Keratinocyte (primary cell): ENCODE measurements around the gene DDX54. TPM values are rescaled to one million over a fixed set of nuclear protein-coding genes. Genes with fewer than 3 reads are reported as not detected.

ENCODE experiments used
- DNase-seq: peaks from one replicate; pipeline ENCODE4 v3.0.0-alpha.2; 2011; ENCODE audit warnings: low read depth, missing footprints, low spot score
- FAIRE-seq: peaks from 2 replicates; lab custom pipeline; 2011; peaks lifted over from hg19 to GRCh38; lab: Jason Lieb, UNC
- H2AFZ ChIP-seq: 2 replicates; pipeline ENCODE4 v1.6.0; 2012; ENCODE audit warnings: low read length, control low read depth, inconsistent platforms; ENCODE audit not compliant: control insufficient read depth
- H3K27ac ChIP-seq: 2 replicates; pipeline ENCODE4 v1.5.1; 2011; ENCODE audit warnings: low read length; ENCODE audit not compliant: control insufficient read depth, insufficient read depth
- H3K27me3 ChIP-seq: 3 replicates; pipeline ENCODE4 v1.6.0; 2011; ENCODE audit warnings: low read length; ENCODE audit not compliant: control insufficient read depth, insufficient read depth; ENCODE audit errors: extremely low read depth
- H3K36me3 ChIP-seq, 2 experiments: 2 replicates in 1 of 2; 3 replicates in 1 of 2; pipeline ENCODE4 v1.5.1; 2011; ENCODE audit warnings: low read length in 2 of 2, mild to moderate bottlenecking in 1 of 2; ENCODE audit not compliant: control insufficient read depth in 2 of 2, insufficient read depth in 2 of 2; ENCODE audit errors: extremely low read depth in 1 of 2
- H3K4me1 ChIP-seq: 3 replicates; pipeline ENCODE4 v1.5.1; 2011; ENCODE audit warnings: low read length; ENCODE audit not compliant: control insufficient read depth, insufficient read depth; ENCODE audit errors: extremely low read depth
- H3K4me2 ChIP-seq: 3 replicates; pipeline ENCODE4 v1.6.0; 2011; ENCODE audit warnings: low read depth, low read length; ENCODE audit not compliant: control insufficient read depth, insufficient read depth; ENCODE audit errors: extremely low read depth
- H3K4me3 ChIP-seq, 3 experiments: fragments of 200-600 bp in 1 of 3; sonication (generic) in 1 of 3; 2 replicates in 2 of 3; 3 replicates in 1 of 3; pipeline ENCODE4 v1.5.1; 2011 to 2016; ENCODE audit warnings: low read length in 3 of 3, mild to moderate bottlenecking in 3 of 3, control low read depth in 2 of 3, inconsistent platforms in 1 of 3, low read depth in 1 of 3, mixed read lengths in 1 of 3, mixed run types in 1 of 3, moderate library complexity in 1 of 3; ENCODE audit not compliant: control insufficient read depth in 2 of 3, insufficient read depth in 2 of 3; ENCODE audit errors: extremely low read depth in 1 of 3
- H3K79me2 ChIP-seq: 2 replicates; pipeline ENCODE4 v1.6.0; 2012; ENCODE audit warnings: low read length; ENCODE audit not compliant: control insufficient read depth, insufficient read depth
- H3K9ac ChIP-seq: 3 replicates; pipeline ENCODE4 v1.6.0; 2011; ENCODE audit warnings: low read length; ENCODE audit not compliant: control insufficient read depth, insufficient read depth; ENCODE audit errors: extremely low read depth
- H3K9me1 ChIP-seq: 3 replicates; pipeline ENCODE4 v1.6.0; 2011; ENCODE audit warnings: low read length; ENCODE audit not compliant: control insufficient read depth, insufficient read depth; ENCODE audit errors: extremely low read depth
- H3K9me3 ChIP-seq: 2 replicates; pipeline ENCODE4 v1.5.1; 2012; ENCODE audit warnings: low read depth, low read length; ENCODE audit not compliant: control insufficient read depth
- H4K20me1 ChIP-seq: 3 replicates; pipeline ENCODE4 v1.6.0; 2011; ENCODE audit warnings: low read length; ENCODE audit not compliant: control insufficient read depth, insufficient read depth; ENCODE audit errors: extremely low read depth
- EZH2 ChIP-seq: IDR thresholded peaks from one replicate; pipeline ENCODE4 v1.6.1; 2012; ENCODE audit warnings: inconsistent platforms, mild to moderate bottlenecking, low read length, moderate library complexity
- dilution Hi-C: fragments of 300-500 bp; cut with MboI; formaldehyde crosslinking; loops from one replicate; pipeline ENCODE4 v1.7.0; 2020; ENCODE audit warnings: low sequenced_read_pairs; ENCODE audit not compliant: extremely low pct_ligation_motif_present
- polyA plus RNA-seq, 5 experiments: library from polyadenylated mRNA; depleted of rRNA in 3 of 5; stranded (reverse) in 3 of 5; stranded (forward) in 1 of 5; unstranded in 1 of 5; fragments of >200 nt; gene quantifications; 1 replicate in 1 of 5; 2 replicates in 3 of 5; 3 replicates in 1 of 5; pipeline versions ENCODE4 v1.2.1 to v1.2.3, GENCODE V29; 2011 to 2012; ENCODE audit warnings: missing spikeins in 2 of 5, low read depth in 1 of 5, low replicate concordance in 1 of 5
- TF ChIP-seq, protein P1 (sequence below), 3 experiments: IDR thresholded peaks in 1 of 3; conservative IDR thresholded peaks in 1 of 3; optimal IDR thresholded peaks in 1 of 3; 2 replicates in 2 of 3; 3 replicates in 1 of 3; pipeline versions ENCODE3 to v1.5.1; 2011; ENCODE audit warnings: low read length in 3 of 3, mild to moderate bottlenecking in 3 of 3, moderate library complexity in 2 of 3, control low read depth in 1 of 3, inconsistent platforms in 1 of 3; ENCODE audit not compliant: insufficient read depth in 2 of 3; ENCODE audit errors: extremely low read depth in 1 of 3

DDX54 gene
- polyA plus RNA-seq, 1 donor (not counting 4 experiments of a cell fraction or from before 2014, with no cell fraction given), result 44.6 TPM

- TF ChIP-seq, protein P1, sequence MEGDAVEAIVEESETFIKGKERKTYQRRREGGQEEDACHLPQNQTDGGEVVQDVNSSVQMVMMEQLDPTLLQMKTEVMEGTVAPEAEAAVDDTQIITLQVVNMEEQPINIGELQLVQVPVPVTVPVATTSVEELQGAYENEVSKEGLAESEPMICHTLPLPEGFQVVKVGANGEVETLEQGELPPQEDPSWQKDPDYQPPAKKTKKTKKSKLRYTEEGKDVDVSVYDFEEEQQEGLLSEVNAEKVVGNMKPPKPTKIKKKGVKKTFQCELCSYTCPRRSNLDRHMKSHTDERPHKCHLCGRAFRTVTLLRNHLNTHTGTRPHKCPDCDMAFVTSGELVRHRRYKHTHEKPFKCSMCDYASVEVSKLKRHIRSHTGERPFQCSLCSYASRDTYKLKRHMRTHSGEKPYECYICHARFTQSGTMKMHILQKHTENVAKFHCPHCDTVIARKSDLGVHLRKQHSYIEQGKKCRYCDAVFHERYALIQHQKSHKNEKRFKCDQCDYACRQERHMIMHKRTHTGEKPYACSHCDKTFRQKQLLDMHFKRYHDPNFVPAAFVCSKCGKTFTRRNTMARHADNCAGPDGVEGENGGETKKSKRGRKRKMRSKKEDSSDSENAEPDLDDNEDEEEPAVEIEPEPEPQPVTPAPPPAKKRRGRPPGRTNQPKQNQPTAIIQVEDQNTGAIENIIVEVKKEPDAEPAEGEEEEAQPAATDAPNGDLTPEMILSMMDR (optimal IDR thresholded peaks at IDR 0.05 in 1 of 3, IDR thresholded peaks at IDR 0.05 in 1 of 3, conservative IDR thresholded peaks at IDR 0.05 in 1 of 3; ENCODE audit: extremely low read depth in 1 of 3, insufficient read depth in 2 of 3, low read length in 3 of 3), result no peak
- TF ChIP-seq EZH2, result no peak
- no peak for DNase-seq
- dilution Hi-C loops, result loop anchor here (25.0 kb wide), 1 partner anchor 99 kb away; the partner anchor contains the start of gene DTX1
- no peaks in the 10 kb centered on the region for H4K20me1 ChIP-seq
- no peaks in the 10 kb centered on the region for H3K27me3 ChIP-seq
- H3K4me3 ChIP-seq, result no peak overlapping the region
- peaks cover 36 to 43% of the 10 kb centered on the region in 2 experiments for H3K36me3 ChIP-seq
- no peak overlapping the region for H3K4me2 ChIP-seq
- H3K9me1 ChIP-seq, result no peaks in the 10 kb centered on the region
- H3K79me2 ChIP-seq, result no peaks in the 10 kb centered on the region
- H3K27ac ChIP-seq, result no peak overlapping the region
- no peak for FAIRE-seq
- H3K9ac ChIP-seq, result no peak overlapping the region
- H3K4me1 ChIP-seq, result peaks cover 3% of the 10 kb centered on the region
- no peak overlapping the region for H2AFZ ChIP-seq
- H3K9me3 ChIP-seq, result no peaks in the 10 kb centered on the region
Observed at GRCh38 chr12:113161415-113162016, 23.8 kb downstream of the DDX54 start.

- H3K27ac ChIP-seq, result no peak overlapping the region
- no peak overlapping the region for H3K4me2 ChIP-seq
- H3K36me3 ChIP-seq, result peaks cover 25 to 37% of the 10 kb centered on the region in 2 experiments
- peaks cover 3% of the 10 kb centered on the region for H3K4me1 ChIP-seq
- H3K9me1 ChIP-seq, result no peaks in the 10 kb centered on the region
- H3K9ac ChIP-seq, result no peak overlapping the region
- peaks cover 5% of the 10 kb centered on the region for H3K27me3 ChIP-seq
- no peak overlapping the region for H2AFZ ChIP-seq
- DNase-seq (no peak), FAIRE-seq (no peak)
- H3K79me2 ChIP-seq, result no peaks in the 10 kb centered on the region
- no peak overlapping the region for H3K4me3 ChIP-seq
- H4K20me1 ChIP-seq, result no peaks in the 10 kb centered on the region
- H3K9me3 ChIP-seq, result no peaks in the 10 kb centered on the region
- dilution Hi-C loops, result loop anchor here (25.0 kb wide), 1 partner anchor 98 kb away; the partner anchor contains the start of gene DTX1
- TF ChIP-seq EZH2, result no peak
- TF ChIP-seq, protein P1 (optimal IDR thresholded peaks at IDR 0.05 in 1 of 3, IDR thresholded peaks at IDR 0.05 in 1 of 3, conservative IDR thresholded peaks at IDR 0.05 in 1 of 3; ENCODE audit: extremely low read depth in 1 of 3, insufficient read depth in 2 of 3, low read length in 3 of 3), result no peak
Observed at GRCh38 chr12:113159937-113160336, 25.3 kb downstream of the DDX54 start.
